Breast epithelium (tissue), 4 donors: ENCODE results near the gene C1orf210. TPM values are rescaled to one million over a fixed set of nuclear protein-coding genes. Genes with fewer than 3 reads are reported as not detected.

ENCODE experiments used
- DNase-seq, 2 donors: peaks; one replicate each; pipeline ENCODE4 v3.0.0-alpha.2; 2019; ENCODE audit warnings: low spot score in 2 of 2
- H3K27ac ChIP-seq, 2 donors: fragments of 200-600 bp; sonication (generic) in 1 of 2; one replicate each; pipeline ENCODE4 v1.5.1; 2016 to 2019; ENCODE audit warnings: mild to moderate bottlenecking in 1 of 2
- H3K27me3 ChIP-seq, 2 donors: fragments of 200-600 bp; sonication (generic) in 1 of 2; one replicate each; pipeline versions ENCODE4 v1.5.1 to v1.6.0; 2017 to 2019; ENCODE audit warnings: control low read depth in 1 of 2, mild to moderate bottlenecking in 1 of 2
- H3K36me3 ChIP-seq: fragments of 200-600 bp; one replicate; pipeline ENCODE4 v1.5.1; 2019
- H3K4me1 ChIP-seq, 2 donors: fragments of 200-600 bp; sonication (generic); one replicate each; pipeline ENCODE4 v1.5.1; 2016 to 2019; ENCODE audit warnings: control low read depth in 1 of 2
- H3K4me3 ChIP-seq, 3 donors: fragments of 200-600 bp; sonication (generic); 1 replicate in 2 of 3; 2 replicates in 1 of 3; pipeline ENCODE4 v1.5.1; 2016 to 2019; ENCODE audit warnings: mild to moderate bottlenecking in 3 of 3, moderate library complexity in 2 of 3
- H3K9me3 ChIP-seq, 2 donors: fragments of 200-600 bp; sonication (generic) in 1 of 2; one replicate each; pipeline ENCODE4 v1.5.1; 2016 to 2019; ENCODE audit warnings: control low read depth in 1 of 2
- POLR2A ChIP-seq: fragments of 450-650 bp; IDR thresholded peaks from one replicate; pipeline ENCODE4 v1.6.1; 2016; ENCODE audit warnings: antibody characterized with exemption, mild to moderate bottlenecking, moderate library complexity
- POLR2AphosphoS5 ChIP-seq, 3 donors: sonication (generic); formaldehyde crosslinking; IDR thresholded peaks; one replicate each; pipeline ENCODE4 v1.6.1; 2017; ENCODE audit warnings: antibody characterized with exemption in 3 of 3
- intact Hi-C: fragments of 100-400 bp; cut with DNase I; formaldehyde crosslinking; loops from one replicate; pipeline ENCODE4 v1.15.1; 2023; ENCODE audit warnings: low total_unique reads
- total RNA-seq, 3 donors: library from RNA; depleted of rRNA; stranded (reverse); fragments of >200 nt; gene quantifications; one replicate each; pipeline ENCODE4 v1.1.0, GENCODE V29; 2016
- TF ChIP-seq, protein P1 (sequence below), 3 donors: fragments of 450-650 bp; IDR thresholded peaks; one replicate each; pipeline ENCODE4 v1.5.1; 2016 to 2017; ENCODE audit warnings: antibody characterized with exemption in 3 of 3, mild to moderate bottlenecking in 3 of 3, moderate library complexity in 3 of 3

C1orf210 gene
- total RNA-seq, 3 donors from 2014 or later = 7.2 to 31.3 TPM; not detected in 1

- intact Hi-C loops = no loop called here
Measured at GRCh38 chr1:43239484-43239883, 45.9 kb downstream of the C1orf210 start.

GRCh38 chr1:43238991-43239469, 46.4 kb downstream of the C1orf210 start:
- H3K4me3 ChIP-seq = no peak overlapping the region
- H3K27me3 ChIP-seq = no peaks in the 10 kb centered on the region
- H3K4me1 ChIP-seq = no peaks in the 10 kb centered on the region
- peak; percentile 13 to 51 for DNase-seq
- no peak overlapping the region for H3K27ac ChIP-seq
- H3K9me3 ChIP-seq = no peaks in the 10 kb centered on the region
- TF ChIP-seq POLR2A (no peak), POLR2AphosphoS5 (IDR thresholded peaks at IDR 0.05) (no peak)
- TF ChIP-seq, protein P1, sequence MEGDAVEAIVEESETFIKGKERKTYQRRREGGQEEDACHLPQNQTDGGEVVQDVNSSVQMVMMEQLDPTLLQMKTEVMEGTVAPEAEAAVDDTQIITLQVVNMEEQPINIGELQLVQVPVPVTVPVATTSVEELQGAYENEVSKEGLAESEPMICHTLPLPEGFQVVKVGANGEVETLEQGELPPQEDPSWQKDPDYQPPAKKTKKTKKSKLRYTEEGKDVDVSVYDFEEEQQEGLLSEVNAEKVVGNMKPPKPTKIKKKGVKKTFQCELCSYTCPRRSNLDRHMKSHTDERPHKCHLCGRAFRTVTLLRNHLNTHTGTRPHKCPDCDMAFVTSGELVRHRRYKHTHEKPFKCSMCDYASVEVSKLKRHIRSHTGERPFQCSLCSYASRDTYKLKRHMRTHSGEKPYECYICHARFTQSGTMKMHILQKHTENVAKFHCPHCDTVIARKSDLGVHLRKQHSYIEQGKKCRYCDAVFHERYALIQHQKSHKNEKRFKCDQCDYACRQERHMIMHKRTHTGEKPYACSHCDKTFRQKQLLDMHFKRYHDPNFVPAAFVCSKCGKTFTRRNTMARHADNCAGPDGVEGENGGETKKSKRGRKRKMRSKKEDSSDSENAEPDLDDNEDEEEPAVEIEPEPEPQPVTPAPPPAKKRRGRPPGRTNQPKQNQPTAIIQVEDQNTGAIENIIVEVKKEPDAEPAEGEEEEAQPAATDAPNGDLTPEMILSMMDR (IDR thresholded peaks at IDR 0.05) = no peak
- no peaks in the 10 kb centered on the region for H3K36me3 ChIP-seq
- intact Hi-C loops = no loop called here

More at GRCh38 chr1:43239484-43239883, 45.9 kb downstream of the C1orf210 start:
- Histone ChIP-seq H3K9me3 (no peaks in the 10 kb centered on the region), H3K27ac (no peak overlapping the region), H3K27me3 (no peaks in the 10 kb centered on the region), H3K36me3 (no peaks in the 10 kb centered on the region), H3K4me3 (no peak overlapping the region), H3K4me1 (no peaks in the 10 kb centered on the region)
- no peak for DNase-seq
- TF ChIP-seq, protein P1 (IDR thresholded peaks at IDR 0.05) = no peak
- TF ChIP-seq POLR2A (no peak), POLR2AphosphoS5 (IDR thresholded peaks at IDR 0.05) (no peak)

GRCh38 chr1:43238085-43238484, 47.3 kb downstream of the C1orf210 start:
- Histone ChIP-seq H3K27ac (no peak overlapping the region), H3K36me3 (no peaks in the 10 kb centered on the region), H3K9me3 (no peaks in the 10 kb centered on the region), H3K4me3 (no peak overlapping the region), H3K4me1 (no peaks in the 10 kb centered on the region), H3K27me3 (no peaks in the 10 kb centered on the region)
- TF ChIP-seq POLR2AphosphoS5 (IDR thresholded peaks at IDR 0.05) = no peak
- TF ChIP-seq, protein P1 (IDR thresholded peaks at IDR 0.05) = peak in 2 of 3 donors; percentile 60 to 63
- intact Hi-C loops = no loop called here
- DNase-seq = peak; percentile 32 to 48

- Histone ChIP-seq H3K27me3 (no peaks in the 10 kb centered on the region), H3K4me1 (no peaks in the 10 kb centered on the region), H3K27ac (no peak overlapping the region), H3K36me3 (no peaks in the 10 kb centered on the region), H3K9me3 (no peaks in the 10 kb centered on the region), H3K4me3 (no peak overlapping the region)
- intact Hi-C loops = no loop called here
- TF ChIP-seq, protein P1 (IDR thresholded peaks at IDR 0.05) = no peak
- TF ChIP-seq POLR2A (no peak), POLR2AphosphoS5 (IDR thresholded peaks at IDR 0.05) (no peak)
- no peak for DNase-seq
Measured at GRCh38 chr1:43237121-43237520, 48.3 kb downstream of the C1orf210 start.

DNA sequence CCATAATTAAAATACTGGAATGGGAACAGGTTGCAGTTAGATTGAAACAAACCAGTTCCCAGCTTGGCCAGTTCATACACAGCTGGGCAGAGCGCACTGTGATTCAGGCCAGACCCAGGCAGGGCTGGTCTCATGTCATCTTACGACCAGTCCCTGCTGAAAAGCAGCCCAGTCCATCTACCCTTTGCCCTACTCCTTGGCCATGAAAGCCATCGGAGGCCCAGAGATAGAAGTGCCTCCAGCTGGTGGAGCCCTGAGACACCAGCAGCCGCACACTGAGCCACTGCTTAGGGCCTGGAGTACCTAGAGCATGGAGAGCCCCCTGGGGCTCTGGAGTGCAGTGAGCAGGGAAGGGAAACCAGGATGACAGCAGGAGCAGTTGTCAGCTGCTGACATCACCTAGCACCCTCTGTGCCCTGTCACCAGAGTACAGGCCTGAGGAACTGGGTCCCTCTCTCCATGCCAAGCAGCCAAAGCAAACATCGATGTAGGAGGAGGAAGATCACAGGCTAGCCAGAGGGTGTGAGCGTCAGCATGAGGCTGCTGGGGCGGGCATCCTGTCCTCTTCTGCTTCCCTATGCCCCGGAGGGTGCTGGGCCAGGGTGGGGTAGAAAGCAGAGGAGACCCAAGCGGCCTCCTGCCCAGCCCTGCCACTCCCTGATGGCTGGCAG, 49.8 kb downstream of the C1orf210 start:
- TF ChIP-seq POLR2A = no peak
- TF ChIP-seq, protein P1 (IDR thresholded peaks at IDR 0.05) = no peak
- no peak for TF ChIP-seq POLR2AphosphoS5 (IDR thresholded peaks at IDR 0.05)
- DNase-seq = peak; percentile 56 to 80
- H3K4me1 ChIP-seq = no peaks in the 10 kb centered on the region
- no peaks in the 10 kb centered on the region for H3K36me3 ChIP-seq
- peak overlapping the region; percentile 49 to 62 for H3K27ac ChIP-seq
- H3K9me3 ChIP-seq = no peaks in the 10 kb centered on the region
- H3K4me3 ChIP-seq = no peak overlapping the region
- intact Hi-C loops = no loop called here
- H3K27me3 ChIP-seq = no peaks in the 10 kb centered on the region
